Measurements from ENCODE around the gene CSNK2A1. TPM values are rescaled to one million over a fixed set of nuclear protein-coding genes. Genes with fewer than 3 reads are reported as not detected.

The CSNK2A1 gene
- total RNA-seq, 1 donor from 2014 or later, result 214 TPM

DNA sequence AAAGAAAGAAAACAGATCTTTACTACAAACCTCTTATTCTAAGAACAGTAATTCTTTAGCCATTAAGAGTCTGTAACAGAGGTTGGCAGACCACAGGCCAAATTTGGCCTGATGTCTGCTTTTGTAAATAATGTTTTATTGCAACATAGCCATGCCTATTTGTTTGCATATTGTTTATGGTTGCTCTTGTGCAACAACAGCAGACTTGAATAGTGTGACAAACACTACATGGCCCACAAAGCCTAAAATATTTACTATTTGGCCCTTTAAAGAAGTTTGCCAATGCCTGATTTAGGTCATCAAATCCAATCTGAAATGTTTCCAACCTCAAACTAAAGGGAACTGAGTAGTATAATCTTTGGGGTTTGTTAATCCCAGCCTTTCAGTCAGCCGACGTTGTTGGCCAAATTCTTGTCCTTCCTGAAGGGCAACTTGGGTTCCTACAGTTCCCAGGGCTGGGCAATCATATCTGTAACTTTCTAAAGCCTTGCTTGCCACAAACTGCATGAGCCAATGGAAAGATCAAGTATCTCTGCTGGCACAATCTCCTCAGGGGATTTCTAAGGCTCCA, 47.4 kb downstream of the CSNK2A1 start:
- Mint-ChIP-seq H3K4me3 (ENCODE audit: unreplicated experiment) (no peak overlapping the region), H3K27ac (ENCODE audit: unreplicated experiment) (peak overlapping the region; percentile 70), H3K27me3 (ENCODE audit: unreplicated experiment) (no peaks in the 10 kb centered on the region), H3K36me3 (ENCODE audit: unreplicated experiment) (no peaks in the 10 kb centered on the region), H3K4me1 (ENCODE audit: low read depth, unreplicated experiment) (peaks cover 4% of the 10 kb centered on the region), H3K9me3 (ENCODE audit: unreplicated experiment) (no peaks in the 10 kb centered on the region)
- DNase-seq, result no peak
- no peak for TF ChIP-seq CTCF (IDR thresholded peaks at IDR 0.05; ENCODE audit: partially characterized antibody, unreplicated experiment)

GRCh38 chr20:492159-492558, 51.4 kb downstream of the CSNK2A1 start:
- H3K4me3 Mint-ChIP-seq (ENCODE audit: unreplicated experiment), result no peak overlapping the region
- H3K27ac Mint-ChIP-seq (ENCODE audit: unreplicated experiment), result no peak overlapping the region
- peaks cover 4% of the 10 kb centered on the region for H3K4me1 Mint-ChIP-seq (ENCODE audit: low read depth, unreplicated experiment)
- DNase-seq, result no peak
- no peaks in the 10 kb centered on the region for H3K9me3 Mint-ChIP-seq (ENCODE audit: unreplicated experiment)
- TF ChIP-seq CTCF (IDR thresholded peaks at IDR 0.05; ENCODE audit: partially characterized antibody, unreplicated experiment), result no peak
- no peaks in the 10 kb centered on the region for H3K36me3 Mint-ChIP-seq (ENCODE audit: unreplicated experiment)
- H3K27me3 Mint-ChIP-seq (ENCODE audit: unreplicated experiment), result no peaks in the 10 kb centered on the region

DNA sequence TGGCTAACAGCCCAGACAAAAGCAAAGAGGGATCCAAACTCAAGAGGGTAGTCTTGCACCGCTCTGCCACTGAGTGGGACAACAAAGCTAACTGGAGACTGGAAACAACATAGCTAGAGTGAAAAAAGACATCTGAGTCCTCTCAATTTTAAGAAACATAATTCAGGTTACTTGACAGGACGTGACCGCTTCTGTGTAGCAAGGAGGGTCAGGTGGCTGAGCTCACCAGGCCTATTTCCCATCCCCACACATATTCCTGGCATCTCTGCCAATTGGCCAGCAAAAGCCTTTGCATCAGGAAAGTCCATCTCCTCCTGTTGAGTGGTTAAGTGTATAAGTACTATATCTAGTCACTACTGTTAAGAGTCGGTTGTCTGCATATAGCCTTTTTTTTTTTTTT, 55.9 kb downstream of the CSNK2A1 start:
- TF ChIP-seq CTCF (IDR thresholded peaks at IDR 0.05; ENCODE audit: partially characterized antibody, unreplicated experiment), result no peak
- no peak for DNase-seq
- Mint-ChIP-seq H3K9me3 (ENCODE audit: unreplicated experiment) (no peaks in the 10 kb centered on the region), H3K27ac (ENCODE audit: unreplicated experiment) (no peak overlapping the region), H3K4me3 (ENCODE audit: unreplicated experiment) (no peak overlapping the region), H3K36me3 (ENCODE audit: unreplicated experiment) (no peaks in the 10 kb centered on the region), H3K4me1 (ENCODE audit: low read depth, unreplicated experiment) (no peaks in the 10 kb centered on the region), H3K27me3 (ENCODE audit: unreplicated experiment) (no peaks in the 10 kb centered on the region)

DNA sequence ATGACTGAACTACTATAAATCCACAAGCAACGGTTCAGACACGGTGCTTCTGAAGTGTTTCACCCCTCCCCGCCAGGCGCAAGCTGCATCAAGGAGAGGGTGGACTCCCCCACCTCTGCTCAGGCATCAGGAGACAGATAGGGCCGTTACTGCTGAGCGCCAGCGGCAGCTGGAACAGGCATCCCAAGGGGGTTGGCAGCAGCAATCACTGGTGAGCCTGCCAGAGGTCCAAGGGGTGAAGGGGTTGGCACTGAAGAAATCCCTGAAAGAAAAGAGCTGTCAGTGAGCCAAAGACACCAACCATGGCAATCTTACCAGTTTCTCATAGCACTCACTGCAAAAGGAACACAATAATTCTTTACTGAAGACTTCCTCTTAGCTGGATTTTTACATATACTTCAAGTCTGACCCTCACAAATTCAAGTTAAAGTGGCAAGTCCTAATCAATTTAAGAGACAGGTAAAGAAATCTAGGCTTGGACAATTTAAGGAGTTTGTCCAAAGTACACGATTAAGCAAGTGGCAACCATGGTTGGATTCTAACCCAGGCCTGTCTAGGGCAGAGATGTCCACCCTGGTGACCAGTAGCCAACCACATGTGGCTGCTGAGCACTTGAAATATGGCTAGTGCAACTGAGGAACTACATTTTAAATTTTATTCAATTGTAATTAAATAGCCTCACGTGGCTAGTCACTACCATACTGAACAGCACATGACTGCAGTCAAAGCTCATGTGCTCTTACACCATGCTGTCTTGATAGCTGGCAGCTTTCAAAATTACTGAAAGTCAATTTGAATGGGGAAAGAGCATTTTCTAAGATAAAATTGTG, 59.6 kb downstream of the CSNK2A1 start:
- peaks cover 2% of the 10 kb centered on the region for H3K4me1 Mint-ChIP-seq (ENCODE audit: low read depth, unreplicated experiment)
- H3K27me3 Mint-ChIP-seq (ENCODE audit: unreplicated experiment), result no peaks in the 10 kb centered on the region
- no peaks in the 10 kb centered on the region for H3K9me3 Mint-ChIP-seq (ENCODE audit: unreplicated experiment)
- no peak for TF ChIP-seq CTCF (IDR thresholded peaks at IDR 0.05; ENCODE audit: partially characterized antibody, unreplicated experiment)
- no peak for DNase-seq
- H3K27ac Mint-ChIP-seq (ENCODE audit: unreplicated experiment), result no peak overlapping the region
- H3K36me3 Mint-ChIP-seq (ENCODE audit: unreplicated experiment), result no peaks in the 10 kb centered on the region
- no peak overlapping the region for H3K4me3 Mint-ChIP-seq (ENCODE audit: unreplicated experiment)

DNA sequence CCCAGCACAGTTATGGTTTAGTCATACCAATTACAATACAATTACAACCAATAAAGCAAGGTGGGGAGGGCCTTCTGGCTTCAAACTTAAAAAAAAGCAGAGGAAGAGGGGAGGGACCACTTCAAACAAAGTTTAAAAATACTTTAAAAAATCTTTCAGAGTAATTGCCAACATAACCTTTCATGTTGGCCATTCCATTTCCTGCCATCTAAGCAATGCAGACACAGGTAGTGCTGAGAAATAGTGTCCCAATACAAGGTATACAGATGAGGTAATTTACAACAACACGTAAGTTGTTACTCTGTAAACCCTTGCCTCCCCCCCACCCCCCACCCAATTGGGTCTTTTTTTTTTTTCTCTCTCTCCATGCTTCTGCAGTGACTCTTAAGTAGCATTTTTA, 62.4 kb downstream of the CSNK2A1 start:
- Mint-ChIP-seq H3K9me3 (ENCODE audit: unreplicated experiment) (peaks cover 3% of the 10 kb centered on the region), H3K27ac (ENCODE audit: unreplicated experiment) (no peak overlapping the region), H3K4me3 (ENCODE audit: unreplicated experiment) (no peak overlapping the region), H3K36me3 (ENCODE audit: unreplicated experiment) (no peaks in the 10 kb centered on the region), H3K4me1 (ENCODE audit: low read depth, unreplicated experiment) (peaks cover 5% of the 10 kb centered on the region), H3K27me3 (ENCODE audit: unreplicated experiment) (no peaks in the 10 kb centered on the region)
- no peak for TF ChIP-seq CTCF (IDR thresholded peaks at IDR 0.05; ENCODE audit: partially characterized antibody, unreplicated experiment)
- no peak for DNase-seq
